ENCODE results near the gene PCYT2.

The PCYT2 gene

DNA sequence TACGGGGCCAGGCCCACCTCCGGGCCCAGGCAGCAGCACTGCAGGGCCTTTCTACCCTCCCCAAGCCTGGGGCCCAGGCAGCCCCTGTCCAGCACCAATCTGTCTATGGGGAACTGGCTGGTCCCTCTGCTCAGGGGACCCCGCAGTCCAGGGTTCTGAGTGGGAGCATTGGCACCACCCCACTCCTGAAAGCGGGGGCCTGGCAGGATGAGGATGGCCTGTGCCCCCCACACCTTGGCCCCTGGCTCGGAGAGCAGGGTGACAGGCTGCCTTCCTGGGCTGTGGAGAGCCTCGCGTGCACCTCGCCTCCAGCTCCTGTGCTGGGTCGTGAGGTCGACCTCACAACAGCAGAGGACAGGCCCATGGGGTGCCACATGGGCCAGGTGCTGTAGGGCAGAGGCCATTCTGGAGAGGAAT, 7.8 kb downstream of the PCYT2 start:
- Histone ChIP-seq H3K4me3 (ENCODE audit: low read depth, low read length) (no peak overlapping the region), H3K4me1 (peaks cover 11% of the 10 kb centered on the region), H3K36me3 (peaks cover 7% of the 10 kb centered on the region), H3K27me3 (no peaks in the 10 kb centered on the region), H3K9me3 (no peaks in the 10 kb centered on the region)
- no peak for DNase-seq
- TF ChIP-seq, protein P1, sequence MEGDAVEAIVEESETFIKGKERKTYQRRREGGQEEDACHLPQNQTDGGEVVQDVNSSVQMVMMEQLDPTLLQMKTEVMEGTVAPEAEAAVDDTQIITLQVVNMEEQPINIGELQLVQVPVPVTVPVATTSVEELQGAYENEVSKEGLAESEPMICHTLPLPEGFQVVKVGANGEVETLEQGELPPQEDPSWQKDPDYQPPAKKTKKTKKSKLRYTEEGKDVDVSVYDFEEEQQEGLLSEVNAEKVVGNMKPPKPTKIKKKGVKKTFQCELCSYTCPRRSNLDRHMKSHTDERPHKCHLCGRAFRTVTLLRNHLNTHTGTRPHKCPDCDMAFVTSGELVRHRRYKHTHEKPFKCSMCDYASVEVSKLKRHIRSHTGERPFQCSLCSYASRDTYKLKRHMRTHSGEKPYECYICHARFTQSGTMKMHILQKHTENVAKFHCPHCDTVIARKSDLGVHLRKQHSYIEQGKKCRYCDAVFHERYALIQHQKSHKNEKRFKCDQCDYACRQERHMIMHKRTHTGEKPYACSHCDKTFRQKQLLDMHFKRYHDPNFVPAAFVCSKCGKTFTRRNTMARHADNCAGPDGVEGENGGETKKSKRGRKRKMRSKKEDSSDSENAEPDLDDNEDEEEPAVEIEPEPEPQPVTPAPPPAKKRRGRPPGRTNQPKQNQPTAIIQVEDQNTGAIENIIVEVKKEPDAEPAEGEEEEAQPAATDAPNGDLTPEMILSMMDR (IDR thresholded peaks at IDR 0.05; ENCODE audit: low read depth, low read length), result no peak

DNA sequence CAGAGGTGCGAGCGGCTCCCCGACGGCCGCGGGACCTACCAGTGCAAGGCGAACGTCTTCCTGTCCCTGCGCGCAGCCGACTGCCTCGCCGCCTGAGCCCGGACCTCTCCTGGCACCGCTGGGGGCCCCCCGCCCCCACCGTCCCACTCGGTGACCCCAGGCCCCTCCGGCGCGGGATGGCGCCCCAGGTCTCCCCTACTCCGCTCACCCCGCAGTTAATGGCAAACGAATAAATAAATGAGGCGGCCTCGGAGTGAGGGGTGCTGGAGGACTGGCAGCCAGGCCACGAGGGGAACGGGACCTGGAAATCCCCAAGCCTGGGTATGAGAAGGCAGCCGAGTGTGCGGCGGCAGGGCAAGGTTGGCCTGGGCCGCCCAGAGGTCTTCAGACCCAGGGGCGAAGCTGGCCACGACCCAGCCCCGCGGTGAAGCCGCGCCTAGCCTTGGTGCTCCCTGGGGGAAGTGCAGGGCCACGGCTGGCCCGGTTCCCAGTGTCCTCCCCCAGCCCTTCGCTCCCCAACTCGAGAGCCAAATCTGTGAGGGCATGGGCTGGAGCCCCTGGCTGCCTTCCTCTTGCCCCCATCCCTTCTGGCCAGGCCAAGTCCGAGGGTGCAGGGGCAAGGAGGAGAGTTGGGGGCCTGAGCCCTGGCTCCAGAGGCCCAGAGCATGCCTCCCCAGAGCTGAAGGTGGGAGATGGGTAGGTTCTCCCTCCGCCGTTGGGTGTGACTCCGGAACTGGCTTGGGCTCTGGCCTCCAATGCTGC, 8.4 kb downstream of the PCYT2 start:
- no peak overlapping the region for H3K4me3 ChIP-seq (ENCODE audit: low read depth, low read length)
- peaks cover 12% of the 10 kb centered on the region for H3K36me3 ChIP-seq

DNA sequence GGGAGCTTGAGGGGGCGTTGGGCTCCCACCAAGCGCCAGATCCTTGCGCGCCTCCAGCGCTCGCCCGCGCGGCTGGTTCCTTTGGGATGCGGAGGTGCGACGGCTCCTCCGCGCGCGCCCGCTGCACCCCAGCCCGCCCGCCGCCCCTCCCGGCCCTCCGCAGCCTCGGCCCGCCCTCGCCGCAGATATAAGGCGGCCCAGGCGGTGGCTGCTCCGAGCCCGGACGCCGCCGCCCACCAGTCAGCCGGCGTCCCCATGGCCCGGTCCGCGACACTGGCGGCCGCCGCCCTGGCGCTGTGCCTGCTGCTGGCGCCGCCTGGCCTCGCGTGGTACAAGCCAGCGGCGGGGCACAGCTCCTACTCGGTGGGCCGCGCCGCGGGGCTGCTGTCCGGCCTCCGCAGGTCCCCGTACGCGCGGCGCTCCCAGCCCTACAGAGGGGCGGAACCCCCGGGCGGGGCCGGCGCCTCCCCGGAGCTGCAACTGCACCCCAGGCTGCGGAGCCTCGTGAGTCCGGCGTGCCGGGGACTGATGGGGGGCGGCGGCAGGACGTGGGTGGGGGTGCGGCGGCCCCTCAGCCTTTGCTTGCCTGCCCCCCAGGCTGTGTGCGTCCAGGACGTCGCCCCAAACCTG, 9.1 kb downstream of the PCYT2 start, which contains the start of gene NPB:
TSS of gene NPB (plus strand) at position 216 of the 630 bp plus-strand sequence. CDS start at position 256, 40 bp downstream.
- Histone ChIP-seq H3K4me3 (ENCODE audit: low read depth, low read length) (peak within 1 kb of the TSS; percentile 19; the same call in 1 of the 2 replicates), H3K27me3 (no peaks in the 10 kb centered on the region), H3K36me3 (peaks cover 19% of the 10 kb centered on the region), H3K4me1 (peaks cover 18% of the 10 kb centered on the region), H3K9me3 (no peaks in the 10 kb centered on the region)
- TF ChIP-seq, protein P1 (IDR thresholded peaks at IDR 0.05; ENCODE audit: low read depth, low read length), result no peak
- peak; percentile 70 for DNase-seq

More for the DNA sequence above, 8.4 kb downstream of the PCYT2 start:
- Histone ChIP-seq H3K9me3 (no peaks in the 10 kb centered on the region), H3K4me1 (peaks cover 17% of the 10 kb centered on the region), H3K27me3 (no peaks in the 10 kb centered on the region)
- DNase-seq, result no peak
- TF ChIP-seq, protein P1 (IDR thresholded peaks at IDR 0.05; ENCODE audit: low read depth, low read length), result no peak

DNA sequence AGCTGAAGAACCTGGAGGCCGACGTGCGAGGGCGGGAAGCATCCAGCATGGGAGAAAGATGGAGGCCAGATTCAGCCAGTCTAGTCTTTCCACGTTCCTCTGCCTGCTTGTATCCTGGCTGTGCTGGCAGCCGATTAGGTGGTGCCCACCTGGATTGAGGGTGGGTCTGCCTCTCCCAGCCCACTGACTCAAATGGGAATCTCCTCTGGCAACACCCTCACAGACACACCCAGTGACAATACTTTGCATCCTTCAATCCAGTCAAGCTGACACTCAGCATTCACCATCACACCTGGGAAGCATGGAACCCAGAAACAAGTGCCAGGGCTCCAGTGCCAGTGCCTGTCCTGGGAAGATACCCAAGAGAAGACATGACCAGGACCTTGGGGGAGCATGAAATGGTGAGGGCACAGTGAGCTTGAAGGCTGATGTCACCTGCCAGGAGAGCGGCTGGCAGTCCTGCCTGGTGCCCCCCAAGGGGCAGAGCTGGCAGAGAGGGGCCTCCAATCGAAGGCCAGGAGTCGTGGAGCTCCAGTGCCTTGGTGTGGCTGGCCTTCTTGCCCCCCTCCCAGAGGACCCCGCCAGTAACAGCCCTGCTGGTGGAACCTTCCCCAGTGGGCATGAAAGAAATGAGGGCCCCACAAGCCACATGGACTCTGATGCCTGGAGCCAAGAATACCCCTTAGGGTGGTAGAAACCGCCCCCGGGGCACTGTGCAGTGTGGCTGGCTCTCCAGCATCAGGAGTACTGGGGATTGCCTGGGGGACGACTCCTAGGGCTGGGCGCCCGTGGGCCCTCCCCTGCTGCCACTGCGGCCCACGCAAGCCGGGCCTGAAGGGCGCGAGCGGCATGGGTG, 9.8 kb downstream of the PCYT2 start:
- Histone ChIP-seq H3K9me3 (no peaks in the 10 kb centered on the region), H3K4me3 (ENCODE audit: low read depth, low read length) (no peak overlapping the region), H3K4me1 (peaks cover 18% of the 10 kb centered on the region), H3K27me3 (no peaks in the 10 kb centered on the region), H3K36me3 (peaks cover 21% of the 10 kb centered on the region)
- no peak for DNase-seq
- TF ChIP-seq, protein P1 (IDR thresholded peaks at IDR 0.05; ENCODE audit: low read depth, low read length), result no peak

DNA sequence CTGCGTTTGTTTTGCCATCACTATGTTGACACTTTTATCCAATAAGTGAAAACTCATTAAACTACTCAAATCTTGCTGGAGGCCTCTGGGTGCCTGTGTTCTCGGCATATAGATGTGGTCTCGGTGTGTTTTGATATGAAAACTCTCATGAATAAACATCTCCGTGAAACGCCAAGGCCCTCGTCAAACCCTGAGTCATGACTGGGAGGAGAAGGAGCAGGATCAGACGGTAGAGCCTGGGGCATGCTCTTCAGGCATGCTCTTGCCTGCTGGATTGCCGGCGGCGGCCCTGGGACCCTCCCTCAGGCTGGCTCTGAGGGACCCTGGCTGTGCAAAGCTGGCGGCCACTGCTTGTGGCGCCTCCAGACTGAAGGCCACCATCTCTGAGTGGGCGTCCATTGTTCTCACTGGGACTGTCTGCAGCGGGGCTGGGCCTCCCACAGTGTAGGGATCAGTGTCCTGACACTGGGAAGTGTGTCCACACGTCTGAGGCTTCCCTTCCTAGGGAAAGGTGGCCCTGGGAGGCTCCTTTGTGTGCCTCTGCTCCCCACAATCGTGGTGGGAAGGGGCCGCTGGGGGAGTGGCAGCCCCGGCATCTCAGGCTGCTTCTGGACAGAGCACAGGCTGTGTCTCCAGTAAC, 10.9 kb downstream of the PCYT2 start:
- H3K4me1 ChIP-seq, result peaks cover 18% of the 10 kb centered on the region
- TF ChIP-seq, protein P1 (IDR thresholded peaks at IDR 0.05; ENCODE audit: low read depth, low read length), result no peak

More for the DNA sequence above, 10.9 kb downstream of the PCYT2 start:
- DNase-seq, result no peak
- H3K36me3 ChIP-seq, result peaks cover 30% of the 10 kb centered on the region
- no peaks in the 10 kb centered on the region for H3K9me3 ChIP-seq
- H3K27me3 ChIP-seq, result no peaks in the 10 kb centered on the region
- no peak overlapping the region for H3K4me3 ChIP-seq (ENCODE audit: low read depth, low read length)

Measured in BE2C (cell line).